ENCODE results near the gene GJD3. TPM values are rescaled to one million over a fixed set of nuclear protein-coding genes. Genes with fewer than 3 reads are reported as not detected.

The GJD3 gene
- total RNA-seq, 1 experiment from 2014 or later: not detected

GRCh38 chr17:40322358-40323315 is 41.9 kb downstream of the GJD3 start:
- no peak overlapping the region for H3T11ph ChIP-seq (ENCODE audit: low read length)
- peak overlapping the region; percentile 15 for H4K91ac ChIP-seq (ENCODE audit: insufficient read length, low read depth, low read length)
- TF ChIP-seq, protein P1, sequence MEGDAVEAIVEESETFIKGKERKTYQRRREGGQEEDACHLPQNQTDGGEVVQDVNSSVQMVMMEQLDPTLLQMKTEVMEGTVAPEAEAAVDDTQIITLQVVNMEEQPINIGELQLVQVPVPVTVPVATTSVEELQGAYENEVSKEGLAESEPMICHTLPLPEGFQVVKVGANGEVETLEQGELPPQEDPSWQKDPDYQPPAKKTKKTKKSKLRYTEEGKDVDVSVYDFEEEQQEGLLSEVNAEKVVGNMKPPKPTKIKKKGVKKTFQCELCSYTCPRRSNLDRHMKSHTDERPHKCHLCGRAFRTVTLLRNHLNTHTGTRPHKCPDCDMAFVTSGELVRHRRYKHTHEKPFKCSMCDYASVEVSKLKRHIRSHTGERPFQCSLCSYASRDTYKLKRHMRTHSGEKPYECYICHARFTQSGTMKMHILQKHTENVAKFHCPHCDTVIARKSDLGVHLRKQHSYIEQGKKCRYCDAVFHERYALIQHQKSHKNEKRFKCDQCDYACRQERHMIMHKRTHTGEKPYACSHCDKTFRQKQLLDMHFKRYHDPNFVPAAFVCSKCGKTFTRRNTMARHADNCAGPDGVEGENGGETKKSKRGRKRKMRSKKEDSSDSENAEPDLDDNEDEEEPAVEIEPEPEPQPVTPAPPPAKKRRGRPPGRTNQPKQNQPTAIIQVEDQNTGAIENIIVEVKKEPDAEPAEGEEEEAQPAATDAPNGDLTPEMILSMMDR (conservative IDR thresholded peaks at IDR 0.05): no peak
- H3K79me2 ChIP-seq (ENCODE audit: insufficient read depth, low read length): peaks cover 3% of the 10 kb centered on the region; the same call in 1 of the 2 replicates
- H3K9me3 ChIP-seq (ENCODE audit: control insufficient read depth, low read depth, low read length): no peaks in the 10 kb centered on the region
- H3K14ac ChIP-seq (ENCODE audit: insufficient read depth, low read length): peak overlapping the region; percentile 33; the same call in 1 of the 2 replicates
- no peaks in the 10 kb centered on the region for H3K79me1 ChIP-seq (ENCODE audit: insufficient read depth, low read depth, low read length, poor library complexity, severe bottlenecking)
- no peak overlapping the region for H2BK20ac ChIP-seq (ENCODE audit: low read depth, low read length, poor library complexity, severe bottlenecking)
- Mint-ChIP-seq H3K27me3 (ENCODE audit: low read depth) (peaks cover 37% of the 10 kb centered on the region), H3K4me1 (peaks cover 39 to 56% of the 10 kb centered on the region in 2 experiments), H3K9me3 (no peaks in the 10 kb centered on the region), H3K36me3 (ENCODE audit: insufficient read depth in 1 of 3, low read depth in 3 of 3) (no peaks in the 10 kb centered on the region), H3K4me3 (peak overlapping the region in 1 of 2 experiments; percentile 42; a peak in 1 of 5 replicates), H3K27ac (peak overlapping the region in 1 of 3 experiments; percentile 87; a peak in 2 of 7 replicates)
- no peak overlapping the region for H2AK5ac ChIP-seq (ENCODE audit: insufficient read length, low read length)
- no peak overlapping the region for H2BK5ac ChIP-seq (ENCODE audit: insufficient read length, low read length)
- WGBS (ENCODE audit: extremely low coverage, insufficient read length, low lambda C conversion rate): no CpG with 5 or more reads among the region's 19 CpGs
- peaks cover 5% of the 10 kb centered on the region; the same call in 1 of the 2 replicates for H3K27me3 ChIP-seq (ENCODE audit: insufficient read depth, low read length)
- H4K8ac ChIP-seq (replicated peaks; ENCODE audit: insufficient read length, low read depth, low read length): no peak overlapping the region
- no peak overlapping the region for H3K56ac ChIP-seq (ENCODE audit: insufficient read length, low read depth, low read length)
- H3K4ac ChIP-seq (ENCODE audit: low read depth, low read length): 0 out of 2 replicates have a peak overlapping the region, but pooled peaks have one; percentile 3
- no peak overlapping the region for H2AFZ ChIP-seq (ENCODE audit: low read length)
- H3K4me1 ChIP-seq (ENCODE audit: insufficient read depth, low read length): peaks cover 5% of the 10 kb centered on the region; the same call in 1 of the 2 replicates
- no peak overlapping the region for H2BK120ac ChIP-seq (ENCODE audit: low read depth, low read length, poor library complexity, severe bottlenecking)
- no peak overlapping the region for H3K27ac ChIP-seq (ENCODE audit: insufficient read length, low read depth, low read length)
- H2BK12ac ChIP-seq (ENCODE audit: insufficient read length, low read depth, low read length): no peak overlapping the region
- H3K23ac ChIP-seq (ENCODE audit: insufficient read length, low read depth, low read length): no peak overlapping the region
- H2BK15ac ChIP-seq (ENCODE audit: low read depth, low read length): no peak overlapping the region
- no peak overlapping the region for H4K5ac ChIP-seq (ENCODE audit: insufficient read length, low read depth, low read length)
- peak overlapping the region; percentile 23 for H3K18ac ChIP-seq (ENCODE audit: insufficient read length, low read depth, low read length)
- H3K4me2 ChIP-seq (ENCODE audit: insufficient read depth, insufficient read length, low read length): no peak overlapping the region
- H3K9ac ChIP-seq (ENCODE audit: extremely low read depth, insufficient read length, low read length): no peak overlapping the region
- DNase-seq: peak; percentile 65
- H4K20me1 ChIP-seq (ENCODE audit: control insufficient read depth, insufficient read depth, insufficient read length): no peaks in the 10 kb centered on the region
- peaks cover 11% of the 10 kb centered on the region for H3K23me2 ChIP-seq (ENCODE audit: insufficient read length, low read depth, low read length, poor library complexity, severe bottlenecking)
